HT-29 (cell line): ENCODE data around the gene OLAH. TPM values are rescaled to one million over a fixed set of nuclear protein-coding genes. Genes with fewer than 3 reads are reported as not detected.
"Not testable (repeated sequence)": the region's sequence is repeated elsewhere in the genome, so short reads cannot be mapped to it uniquely, and the experiment has no call there.

Source experiments
- DNase-seq: peaks from one replicate; pipeline ENCODE4 v3.0.0-alpha.2; 2015; ENCODE audit warnings: low spot score
- total RNA-seq: library from RNA; depleted of rRNA; stranded (reverse); fragments of >200 nt; shearing (Covaris generic); gene quantifications from 2 replicates; pipeline ENCODE4 v1.2.3, GENCODE V29; 2014; rRNA removed

The OLAH gene
- not detected in 2 replicates for total RNA-seq

GRCh38 chr10:15043674-15044073 is at the start of gene OLAH:
OLAH (plus strand) TSS chr10:15043943; CDS start chr10:15047289, 3,346 bp downstream.
- DNase-seq: no peak

DNA sequence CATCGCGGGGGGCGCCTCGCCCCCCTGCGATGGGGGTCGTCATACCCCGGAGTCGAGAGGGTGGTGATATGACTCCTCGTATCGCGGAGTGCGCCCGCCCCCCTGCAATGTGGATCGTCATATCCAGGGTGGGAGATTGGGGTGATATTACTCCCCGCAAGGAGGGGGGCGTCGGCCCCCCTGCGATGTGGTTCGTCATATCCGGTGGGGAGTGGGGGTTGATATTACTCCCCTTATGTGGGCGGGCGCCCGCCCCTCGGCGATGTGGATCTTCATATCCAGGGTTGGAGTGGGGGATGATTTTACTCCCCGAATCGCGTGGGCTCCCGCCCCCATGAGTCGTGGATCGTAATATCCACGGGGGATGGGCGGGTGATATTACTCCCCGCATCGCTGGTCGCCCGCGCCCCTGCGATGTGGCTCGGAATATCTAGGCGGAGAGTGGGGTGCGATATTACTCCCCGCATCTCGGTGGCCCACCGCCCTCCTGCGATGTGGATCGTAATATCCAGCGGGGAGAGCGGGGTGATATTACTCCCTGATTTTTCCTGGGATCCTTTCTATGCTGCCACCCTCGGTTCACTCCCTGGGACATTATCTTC is 47.7 kb upstream of the OLAH start:
- no peak for DNase-seq

DNA sequence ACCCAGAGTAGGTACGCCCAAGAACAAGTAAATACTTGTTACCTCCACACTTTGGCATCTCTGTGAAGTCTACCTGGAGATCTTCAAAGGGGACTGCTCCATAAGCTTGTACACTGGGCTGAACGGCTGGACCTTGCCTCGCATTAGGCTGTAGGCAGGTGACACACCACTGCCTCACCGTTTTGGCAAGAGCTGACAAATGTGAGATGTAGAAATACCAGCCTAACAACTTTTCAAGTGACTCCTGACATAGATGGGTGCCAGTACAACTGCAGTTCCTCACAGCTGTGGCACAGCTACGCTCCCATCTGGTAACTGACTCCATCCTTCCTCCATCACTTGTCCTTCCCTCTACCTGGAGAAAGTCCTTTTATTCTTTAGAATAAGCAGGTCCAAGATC is 30.2 kb upstream of the OLAH start:
- peak; percentile 60 for DNase-seq

- no peak for DNase-seq
Measured at GRCh38 chr10:15015451-15015850, 28.3 kb upstream of the OLAH start.

- not testable (repeated sequence) for DNase-seq
Measured at GRCh38 chr10:15020966-15021365, 22.8 kb upstream of the OLAH start.

DNA sequence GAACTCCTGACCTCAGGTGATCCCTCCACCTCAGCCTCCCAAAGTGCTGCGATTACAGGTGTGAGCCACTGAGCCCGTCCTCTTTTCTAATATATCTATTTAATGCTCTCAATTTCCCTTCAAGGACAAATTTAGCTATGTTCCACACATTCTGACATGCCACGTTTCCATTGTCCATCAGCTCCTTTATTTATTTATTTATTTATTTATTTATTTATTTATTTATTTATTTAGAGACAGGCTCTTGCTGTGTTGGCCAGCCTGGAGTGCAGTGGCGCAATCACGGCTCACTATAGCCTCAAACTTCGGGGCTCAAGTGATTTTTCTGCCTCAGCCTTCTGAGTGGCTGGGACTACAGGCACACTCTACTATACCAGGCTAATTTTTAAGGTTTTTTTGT is 20.7 kb upstream of the OLAH start:
- DNase-seq: not testable (repeated sequence)

- not testable (repeated sequence) for DNase-seq
Measured at GRCh38 chr10:15024017-15025004, 19.4 kb upstream of the OLAH start.

DNA sequence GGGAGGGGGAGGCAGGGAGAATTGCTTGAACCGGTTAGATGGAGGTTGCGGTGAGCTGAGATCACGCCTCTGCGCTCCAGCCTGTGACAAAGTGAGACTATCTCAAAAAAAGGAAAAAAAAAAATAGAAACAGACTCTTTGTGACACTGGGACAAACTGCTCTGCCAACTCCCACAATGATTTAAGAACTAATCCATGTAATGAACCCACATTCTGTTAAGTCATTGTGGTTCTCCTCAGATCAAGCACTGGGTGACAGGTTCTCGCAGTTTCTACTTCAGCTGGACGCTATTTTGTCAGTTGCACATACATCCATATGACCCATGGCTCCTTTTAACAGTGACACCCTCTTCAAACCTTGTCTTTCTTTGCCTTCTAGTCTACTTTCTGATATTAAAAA is 18.7 kb upstream of the OLAH start:
- not testable (repeated sequence) for DNase-seq

GRCh38 chr10:15027741-15028140 is 16.0 kb upstream of the OLAH start:
- DNase-seq: no peak

- DNase-seq: no peak
Measured at GRCh38 chr10:15035385-15036301, 8.1 kb upstream of the OLAH start.

GRCh38 chr10:15037691-15038090 is 6.1 kb upstream of the OLAH start:
- no peak for DNase-seq

GRCh38 chr10:15038416-15038815 is 5.3 kb upstream of the OLAH start:
- DNase-seq: no peak

DNA sequence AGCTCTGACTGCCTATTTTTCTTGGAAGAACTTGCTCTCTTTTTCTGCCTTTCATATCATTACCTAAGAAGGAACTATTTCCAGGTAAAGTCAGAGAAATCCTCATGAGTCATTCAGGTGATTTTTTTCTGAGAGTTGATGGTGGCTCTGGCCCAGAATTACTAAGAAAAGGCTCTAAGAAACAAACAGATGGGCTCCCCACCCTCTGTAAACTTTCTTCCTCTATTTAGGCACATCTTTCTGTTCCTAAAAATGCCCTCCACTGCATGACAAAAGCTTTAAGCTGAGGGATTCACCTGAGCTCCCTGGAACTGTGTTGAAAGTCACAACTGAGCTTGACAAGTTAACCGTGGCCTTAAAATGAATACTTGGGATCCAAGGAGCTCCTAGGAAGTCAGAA is 1.6 kb downstream of the OLAH start:
- no peak for DNase-seq

- no peak for DNase-seq
Measured at GRCh38 chr10:15046626-15047025, 2.9 kb downstream of the OLAH start.

GRCh38 chr10:15049533-15049932 is 5.8 kb downstream of the OLAH start:
- no peak for DNase-seq

- no peak for DNase-seq
Measured at GRCh38 chr10:15052121-15052520, 8.4 kb downstream of the OLAH start.

DNA sequence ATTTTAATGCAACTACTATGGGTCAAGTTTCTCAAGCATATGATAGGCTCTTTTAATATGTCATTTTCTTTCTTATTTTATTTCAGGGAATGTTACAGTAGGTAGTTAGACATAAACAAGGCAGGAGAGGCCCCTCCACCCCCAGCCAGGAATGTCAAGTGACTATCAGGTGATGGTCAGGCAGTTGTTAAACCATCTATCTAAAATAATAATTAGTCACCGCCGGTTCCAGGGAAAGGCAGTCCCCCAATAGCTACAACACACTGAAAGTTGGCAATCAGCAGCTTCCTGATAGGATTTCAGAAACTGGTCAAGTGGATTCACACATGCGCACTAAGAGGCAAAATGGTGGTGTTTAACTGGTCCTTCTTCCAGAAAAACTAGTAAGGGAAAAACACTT is 9.3 kb downstream of the OLAH start:
- DNase-seq: no peak

DNA sequence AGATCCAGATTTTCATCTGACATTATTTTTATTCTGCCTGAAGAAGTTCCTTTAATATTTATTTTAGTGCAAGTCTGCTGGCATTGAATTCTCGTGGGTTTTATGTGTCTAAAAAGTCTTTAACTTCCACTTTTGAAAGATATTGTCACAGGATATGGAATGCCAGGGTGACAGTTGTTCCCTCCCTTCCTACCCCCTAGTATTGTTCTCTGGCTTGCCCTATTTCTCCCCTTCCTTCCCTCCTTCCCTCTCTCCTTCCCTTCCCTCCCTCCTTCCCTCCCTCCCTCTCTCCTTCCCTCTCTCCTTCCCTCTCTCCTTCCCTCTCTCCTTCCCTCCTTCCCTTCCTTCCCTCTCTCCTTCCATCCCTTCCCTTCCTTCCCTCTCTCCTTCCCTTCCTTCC is 14.9 kb downstream of the OLAH start:
- no peak for DNase-seq

DNA sequence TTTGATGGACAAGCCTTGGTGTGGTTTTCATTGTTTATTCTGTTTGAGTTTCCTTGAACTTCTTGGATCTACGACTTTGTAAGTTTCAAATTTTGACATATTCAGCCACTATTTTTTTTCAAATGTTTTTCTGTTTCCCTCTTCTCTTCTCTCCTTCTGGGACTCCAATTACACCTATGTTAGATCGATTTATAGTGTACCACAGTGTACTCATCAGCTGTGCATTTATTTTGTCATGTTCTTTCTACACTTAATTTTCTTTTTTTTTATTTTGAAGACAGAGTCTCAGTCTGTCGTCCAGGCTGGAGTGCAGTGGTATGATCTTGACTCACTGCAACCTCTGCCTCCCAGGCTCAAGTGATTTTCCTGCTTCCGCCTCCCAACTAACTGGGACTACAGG is 16.2 kb downstream of the OLAH start:
- no peak for DNase-seq

DNA sequence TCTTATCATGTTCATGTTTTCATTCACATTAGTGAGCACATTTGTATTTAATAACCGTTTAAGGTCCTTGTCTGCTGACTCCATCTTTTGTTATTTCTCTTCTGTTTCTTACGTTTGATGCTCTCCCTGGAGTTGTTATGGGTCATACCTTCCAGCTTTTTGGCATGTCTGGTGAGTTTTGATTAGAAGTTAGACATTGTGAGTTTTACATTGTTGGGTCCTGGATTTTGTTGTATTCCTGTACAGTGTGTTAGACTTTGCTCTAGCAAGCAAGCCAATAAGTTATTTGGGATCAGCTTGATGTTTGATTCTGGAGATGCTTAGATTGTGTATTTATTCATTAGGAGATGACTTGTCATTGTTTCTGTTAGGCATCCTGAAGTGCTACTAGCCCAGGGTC is 16.9 kb downstream of the OLAH start:
- no peak for DNase-seq

DNA sequence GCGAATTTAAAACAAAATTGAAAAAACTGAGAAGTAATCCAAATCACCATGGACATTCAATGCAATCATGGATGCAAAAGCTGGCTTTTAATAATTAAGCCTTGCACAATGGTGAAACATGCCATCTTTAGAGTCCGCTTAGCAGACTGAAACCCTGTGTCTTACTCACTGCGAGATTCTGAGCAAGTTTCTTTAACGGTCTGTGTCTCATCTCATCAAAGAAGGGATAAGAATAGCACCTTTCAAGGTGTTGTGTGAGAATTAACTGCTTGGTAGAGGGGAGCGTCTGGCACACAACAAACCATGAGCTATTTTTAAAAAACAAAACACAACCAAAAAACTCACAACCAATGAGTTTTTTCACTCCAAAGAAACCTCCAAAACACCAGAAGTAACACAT is 23.4 kb downstream of the OLAH start:
- no peak for DNase-seq

DNA sequence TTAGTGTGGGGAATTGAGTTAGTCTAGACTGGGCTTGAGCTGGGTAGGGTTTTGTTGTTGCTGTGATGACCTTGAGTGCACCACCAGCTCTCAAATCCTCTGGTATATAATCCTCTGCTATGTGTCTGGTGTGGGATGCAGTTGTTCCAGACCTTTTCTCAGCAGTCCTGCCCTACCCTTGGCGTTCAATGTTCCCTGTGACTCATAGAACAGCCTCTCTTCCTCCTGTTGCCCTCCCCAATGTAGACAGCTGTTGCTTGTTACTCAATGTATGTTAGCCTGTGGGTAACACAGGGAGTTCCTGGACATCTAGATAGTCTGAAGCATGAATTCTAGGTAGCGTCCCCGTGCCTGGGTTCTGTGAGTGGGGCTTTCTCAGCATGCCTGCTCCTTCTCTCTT is 25.1 kb downstream of the OLAH start:
- no peak for DNase-seq
